Mesodermal cell (in vitro differentiated cells): ENCODE measurements around the gene FAM13A.

Source experiments
- H3K27ac ChIP-seq: 2 replicates; pipeline ENCODE4 v1.7.0; 2013; ENCODE audit warnings: mild to moderate bottlenecking, low read depth, low read length, moderate library complexity; ENCODE audit not compliant: severe bottlenecking
- H3K36me3 ChIP-seq: 2 replicates; pipeline ENCODE4 v1.7.1; 2013; ENCODE audit warnings: mild to moderate bottlenecking, low read length, moderate library complexity; ENCODE audit not compliant: control insufficient read depth, insufficient read depth
- H3K4me1 ChIP-seq: one replicate; pipeline ENCODE4 v1.7.1; 2013; ENCODE audit warnings: mild to moderate bottlenecking, low read length; ENCODE audit not compliant: insufficient read depth, control insufficient read depth, poor library complexity, severe bottlenecking
- H3K4me3 ChIP-seq: 2 replicates; pipeline ENCODE4 v1.7.0; 2013; ENCODE audit warnings: low read length, control low read depth, mild to moderate bottlenecking; ENCODE audit not compliant: insufficient read depth, poor library complexity, severe bottlenecking; ENCODE audit errors: extremely low read depth
- H3K9me3 ChIP-seq: 2 replicates; pipeline ENCODE4 v1.7.1; 2013; ENCODE audit warnings: mild to moderate bottlenecking, low read length, moderate library complexity; ENCODE audit not compliant: control insufficient read depth
- WGBS, 2 experiments: methylation state at CpG; one replicate each; pipeline ENCODE4 v1.1.5; 2013; ENCODE audit warnings: missing lambda C conversion rate in 2 of 2; ENCODE audit not compliant: insufficient coverage in 2 of 2; 5-methylcytosine and 5-hydroxymethylcytosine counted together

FAM13A gene

DNA sequence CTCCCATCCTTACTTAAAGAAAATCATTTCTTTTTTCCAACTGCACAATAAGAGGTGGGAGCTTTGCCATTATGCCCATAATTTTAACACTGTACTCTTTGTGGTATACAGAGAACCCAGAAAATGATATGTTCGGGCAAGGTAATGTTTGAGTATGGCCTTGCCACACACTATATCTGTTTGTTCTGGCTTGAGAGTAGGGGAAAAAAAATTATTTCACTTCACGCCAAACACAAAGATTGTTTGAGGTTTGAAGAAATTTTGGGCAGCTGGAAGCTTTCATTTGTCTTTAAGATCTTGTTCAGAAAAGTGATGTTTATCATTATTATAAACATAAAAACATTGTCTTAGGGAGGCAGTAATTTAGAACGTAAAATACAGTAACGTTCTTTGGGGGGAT lies 244.0 kb downstream of the FAM13A start:
- Histone ChIP-seq H3K4me1 (no peaks in the 10 kb centered on the region), H3K27ac (no peak overlapping the region), H3K4me3 (no peak overlapping the region), H3K36me3 (no peaks in the 10 kb centered on the region), H3K9me3 (no peaks in the 10 kb centered on the region)
- 80% methylated on average over 1 of the region's 4 CpGs; no CpG with 5 or more reads in 1 of the 2 experiments for WGBS, 2 experiments

DNA sequence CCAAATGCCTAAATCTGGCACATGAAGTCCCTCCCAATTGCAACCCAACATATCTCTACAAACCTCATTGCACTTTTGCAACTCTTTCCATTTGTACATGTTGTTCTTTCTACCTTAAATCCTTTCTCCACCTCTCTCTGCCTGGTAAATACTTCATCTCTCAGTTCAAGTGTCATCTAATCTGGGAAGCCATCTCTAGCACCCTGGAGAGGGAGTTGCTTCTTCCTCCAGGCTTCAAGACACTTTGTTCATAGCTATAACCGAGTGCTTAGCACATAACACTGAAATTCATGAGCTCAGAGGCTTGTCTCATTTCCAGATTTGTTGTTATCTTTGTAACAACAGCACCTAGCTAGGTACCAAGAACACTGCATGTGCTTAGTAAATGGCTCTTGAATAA lies 244.6 kb downstream of the FAM13A start:
- 100% methylated on average over 1 of the region's 1 CpG; no CpG with 5 or more reads in 1 of the 2 experiments for WGBS, 2 experiments
- H3K36me3 ChIP-seq = no peaks in the 10 kb centered on the region
- no peaks in the 10 kb centered on the region for H3K4me1 ChIP-seq
- no peak overlapping the region for H3K4me3 ChIP-seq
- H3K27ac ChIP-seq = no peak overlapping the region
- no peaks in the 10 kb centered on the region for H3K9me3 ChIP-seq

GRCh38 chr4:88811904-88812303 lies 245.1 kb downstream of the FAM13A start:
- WGBS, 2 experiments = 92 to 100% methylated on average over 1 of the region's 1 CpG
- Histone ChIP-seq H3K4me3 (no peak overlapping the region), H3K27ac (no peak overlapping the region), H3K36me3 (no peaks in the 10 kb centered on the region), H3K4me1 (no peaks in the 10 kb centered on the region), H3K9me3 (no peaks in the 10 kb centered on the region)

DNA sequence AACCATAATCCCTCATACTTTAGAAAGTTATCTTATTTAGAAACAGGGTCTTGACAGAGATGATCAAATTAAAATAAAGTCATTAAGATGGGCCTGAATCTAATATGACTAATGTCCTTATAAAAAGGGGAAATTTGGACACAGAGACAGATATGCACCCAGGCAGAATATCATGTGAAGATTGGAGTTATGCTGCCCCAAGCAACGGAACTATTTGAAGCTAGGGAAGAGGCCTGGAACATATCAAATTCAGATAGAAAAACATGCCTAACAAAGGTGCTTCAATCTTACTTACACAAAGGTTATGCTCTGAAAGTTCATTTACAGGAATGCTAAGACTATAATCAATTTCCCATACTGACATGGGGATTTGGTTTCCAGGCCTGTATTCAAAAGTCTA lies 246.7 kb downstream of the FAM13A start:
- Histone ChIP-seq H3K27ac (no peak overlapping the region), H3K4me1 (no peaks in the 10 kb centered on the region), H3K4me3 (no peak overlapping the region), H3K9me3 (no peaks in the 10 kb centered on the region), H3K36me3 (no peaks in the 10 kb centered on the region)
- 100% methylated on average over 1 of the region's 1 CpG; no CpG with 5 or more reads in 1 of the 2 experiments for WGBS, 2 experiments

DNA sequence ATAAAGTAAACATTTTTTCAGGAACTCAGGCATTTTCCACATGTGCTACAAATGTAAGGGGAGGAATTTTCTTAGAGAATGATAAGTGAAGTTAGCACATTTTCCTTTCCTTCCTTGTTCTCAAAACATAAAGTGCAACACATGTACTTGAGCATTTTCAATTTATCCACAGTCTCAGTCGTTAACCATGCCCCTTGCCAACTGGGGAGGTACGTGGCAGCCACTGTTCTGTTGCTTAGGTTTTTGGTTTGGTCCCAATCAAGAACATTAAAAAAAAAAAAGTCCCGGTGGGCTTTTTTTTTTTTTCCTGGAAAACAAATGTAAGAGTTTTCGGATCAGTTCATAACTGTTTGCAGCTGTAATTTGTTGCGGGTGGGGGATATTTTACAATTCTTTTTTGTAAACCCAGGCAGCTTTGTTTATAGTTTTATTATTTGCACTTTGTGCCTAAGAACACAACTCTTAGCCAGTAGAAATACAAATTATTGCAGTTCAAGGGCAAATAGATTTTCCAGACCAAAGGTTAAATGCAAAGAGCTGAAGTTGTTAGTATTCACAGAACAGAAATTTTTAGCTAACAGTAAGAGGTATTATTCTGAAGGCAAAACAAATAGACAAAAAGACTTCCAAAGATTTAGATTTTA lies 247.3 kb downstream of the FAM13A start:
- no peaks in the 10 kb centered on the region for H3K9me3 ChIP-seq
- H3K4me3 ChIP-seq = no peak overlapping the region
- no peaks in the 10 kb centered on the region for H3K4me1 ChIP-seq
- H3K36me3 ChIP-seq = no peaks in the 10 kb centered on the region
- 80 to 89% methylated on average over 1 to 3 of the region's 5 CpGs for WGBS, 2 experiments
- H3K27ac ChIP-seq = no peak overlapping the region

GRCh38 chr4:88809101-88809500 lies 247.9 kb downstream of the FAM13A start:
- no CpG with 5 or more reads among the region's 2 CpGs for WGBS, 2 experiments
- no peaks in the 10 kb centered on the region for H3K36me3 ChIP-seq
- no peak overlapping the region for H3K4me3 ChIP-seq
- H3K27ac ChIP-seq = no peak overlapping the region
- no peaks in the 10 kb centered on the region for H3K9me3 ChIP-seq
- H3K4me1 ChIP-seq = no peaks in the 10 kb centered on the region

DNA sequence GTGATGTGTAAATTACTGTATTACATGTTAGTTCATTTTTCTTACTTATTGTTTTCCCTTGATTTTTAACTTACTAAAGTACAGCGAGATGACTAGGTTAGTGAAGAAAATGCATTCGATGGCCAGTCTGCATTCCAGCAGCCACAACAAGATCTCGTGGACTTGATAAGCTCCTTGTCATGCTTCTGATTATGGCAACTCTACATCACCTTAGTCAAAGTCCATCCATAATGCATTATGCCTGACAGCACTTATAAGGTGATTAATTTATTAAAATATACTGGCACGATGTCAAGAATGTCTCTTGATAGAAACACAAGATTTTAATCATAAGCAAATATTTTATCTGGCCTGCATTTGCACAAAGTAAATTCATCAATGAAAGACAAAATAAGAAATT lies 249.5 kb downstream of the FAM13A start:
- Histone ChIP-seq H3K9me3 (no peaks in the 10 kb centered on the region), H3K36me3 (no peaks in the 10 kb centered on the region), H3K4me1 (no peaks in the 10 kb centered on the region), H3K4me3 (no peak overlapping the region), H3K27ac (no peak overlapping the region)
- WGBS, 2 experiments = 78 to 100% methylated on average over 1 to 3 of the region's 4 CpGs

DNA sequence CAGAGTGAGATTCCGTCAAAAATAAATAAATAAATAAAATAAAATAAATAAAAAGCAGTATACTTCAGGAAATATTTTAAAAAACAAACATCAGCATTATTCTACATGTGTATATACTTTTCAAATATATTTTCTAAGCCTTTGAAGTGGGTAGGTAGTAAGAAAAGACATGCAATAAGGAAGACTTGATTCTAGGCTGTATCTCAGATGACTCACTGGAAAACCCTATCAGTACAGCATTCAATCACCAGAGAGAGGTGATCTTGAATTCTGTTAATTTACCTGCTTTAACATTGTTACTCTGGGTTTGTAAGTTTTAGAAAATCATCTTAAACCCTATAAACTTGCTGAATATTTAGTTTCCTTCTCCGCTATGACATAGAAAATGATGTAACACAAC lies 252.8 kb downstream of the FAM13A start:
- Histone ChIP-seq H3K36me3 (no peaks in the 10 kb centered on the region), H3K4me1 (no peaks in the 10 kb centered on the region), H3K4me3 (no peak overlapping the region), H3K9me3 (no peaks in the 10 kb centered on the region), H3K27ac (no peak overlapping the region)
- no CpG with 5 or more reads among the region's 2 CpGs for WGBS, 2 experiments

DNA sequence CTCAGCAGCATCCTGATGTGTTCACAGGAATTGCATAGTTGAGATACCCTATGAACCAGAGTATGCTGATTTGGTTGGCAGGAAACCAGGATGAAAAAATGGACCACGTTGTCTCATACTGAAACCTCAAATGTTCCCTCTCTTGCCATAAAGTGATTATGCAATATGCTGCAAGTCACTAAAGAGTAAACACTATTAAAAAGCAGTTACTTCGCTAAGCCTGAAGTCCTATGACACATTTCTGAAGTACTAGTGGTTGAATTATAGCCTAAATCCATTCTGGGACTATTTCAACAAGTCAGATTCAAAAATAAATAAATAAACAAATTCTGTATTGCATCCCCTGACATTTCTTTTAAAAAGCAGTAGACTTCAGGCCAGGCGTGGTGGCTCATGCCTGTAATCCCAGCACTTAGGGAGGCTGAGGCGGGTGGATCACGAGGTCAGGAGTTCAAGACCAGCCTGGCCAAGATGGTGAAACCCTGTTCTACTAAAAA lies 253.3 kb downstream of the FAM13A start:
- 93 to 95% methylated on average over 2 to 3 of the region's 5 CpGs for WGBS, 2 experiments
- no peak overlapping the region for H3K4me3 ChIP-seq
- H3K4me1 ChIP-seq = no peaks in the 10 kb centered on the region
- H3K9me3 ChIP-seq = no peaks in the 10 kb centered on the region
- no peaks in the 10 kb centered on the region for H3K36me3 ChIP-seq
- no peak overlapping the region for H3K27ac ChIP-seq

- H3K27ac ChIP-seq = no peak overlapping the region
- WGBS, 2 experiments = 88 to 92% methylated on average over 6 to 7 of the region's 8 CpGs
- H3K4me3 ChIP-seq = no peak overlapping the region
Observed at GRCh38 chr4:88802585-88803286, 254.2 kb downstream of the FAM13A start.

DNA sequence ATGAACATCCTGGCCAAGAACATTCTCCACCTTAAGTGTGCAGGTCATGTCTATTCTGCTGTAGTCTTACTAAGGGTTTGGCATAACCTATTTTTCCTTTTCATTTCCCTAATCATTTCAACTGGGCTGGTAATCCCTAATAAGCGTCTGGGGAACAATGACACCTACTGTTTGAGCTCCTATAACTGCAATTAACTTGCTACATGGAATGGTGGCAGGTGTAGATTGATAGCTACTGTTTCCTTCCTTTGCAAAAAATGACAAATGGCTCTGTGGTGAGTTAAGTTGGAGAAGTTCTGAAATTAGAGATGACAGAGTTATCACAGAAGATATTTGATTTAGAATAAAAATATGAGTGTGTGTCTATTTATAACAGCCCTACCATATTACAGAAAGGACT lies 254.8 kb downstream of the FAM13A start:
- no CpG with 5 or more reads among the region's 1 CpG for WGBS, 2 experiments
- Histone ChIP-seq H3K36me3 (no peaks in the 10 kb centered on the region), H3K4me3 (no peak overlapping the region), H3K9me3 (no peaks in the 10 kb centered on the region), H3K4me1 (no peaks in the 10 kb centered on the region), H3K27ac (no peak overlapping the region)

More at GRCh38 chr4:88802585-88803286, 254.2 kb downstream of the FAM13A start:
- Histone ChIP-seq H3K9me3 (no peaks in the 10 kb centered on the region), H3K36me3 (no peaks in the 10 kb centered on the region), H3K4me1 (no peaks in the 10 kb centered on the region)
